ENCODE results near the gene CDKN2D. TPM values are rescaled to one million over a fixed set of nuclear protein-coding genes. Genes with fewer than 3 reads are reported as not detected.

The CDKN2D gene
- total and polyA plus RNA-seq, 10 of the 15 experiments (the other 5 are each of a cell fraction or from before 2014, with no cell fraction given) = 0.53 to 17.2 (median 6.7) TPM

- ATAC-seq = no peak
- H3K4me1 ChIP-seq (ENCODE audit: control insufficient read depth, insufficient read depth, low read length) = peaks cover 23% of the 10 kb centered on the region
- WGBS (ENCODE audit: insufficient coverage, insufficient replicate concordance, low lambda C conversion rate, missing lambda C conversion rate) = 0% methylated on average over 5 of the region's 5 CpGs
- BruUV-seq (replicated peaks) = no TSS peak
- H2AFZ ChIP-seq (ENCODE audit: control insufficient read depth, low read depth, low read length) = no peak overlapping the region
- H3K79me2 ChIP-seq (ENCODE audit: control insufficient read depth, insufficient read depth, low read length) = peaks cover 13% of the 10 kb centered on the region
- intact Hi-C loops (cut with micrococcal nuclease; ENCODE audit: unreplicated experiment) = loop anchor here (2.0 to 5.0 kb wide), 3 partner anchors 65 to 165 kb away; partner anchors contain the start of genes CDC37, ILF3 and KEAP1
- peaks cover 0 to 3% of the 10 kb centered on the region in 2 experiments; a peak in 1 of 4 replicates for H3K36me3 ChIP-seq (ENCODE audit: control insufficient read depth in 2 of 2, insufficient read depth in 2 of 2, low read length in 1 of 2)
- no peak for FAIRE-seq
- DNase-seq (ENCODE audit: low read depth, low spot score) = no peak
- H3K4me2 ChIP-seq (ENCODE audit: control insufficient read depth, insufficient read depth) = peak overlapping the region; percentile 93
- ChIA-PET RAD21 (ENCODE audit: unreplicated experiment) (interaction anchor here (0.9 to 3.3 kb wide), 8 partner anchors 14 to 150 kb away, joined by 3 to 16 read pairs (median 4); partner anchors contain the start of gene ATG4D), SMC1A (ENCODE audit: uncharacterized antibody, unreplicated experiment) (interaction anchor here (0.7 to 2.4 kb wide), 3 partner anchors 25 to 160 kb away, joined by 3 to 7 read pairs (median 3); no protein-coding TSS in a partner anchor), CTCF (interaction anchor here (0.9 to 5.2 kb wide), 12 partner anchors 13 to 149 kb away, joined by 3 to 35 read pairs (median 4); partner anchors contain the start of genes ATG4D and QTRT1), POLR2A (interaction anchor here (0.5 to 1.8 kb wide), 15 partner anchors 24 to 466 kb away, joined by 3 to 7 read pairs (median 3); partner anchors contain the start of genes ATG4D, CDC37 and PDE4A)
- peak overlapping the region; percentile 53 for H3K9ac ChIP-seq (ENCODE audit: control insufficient read depth, insufficient read depth, low read length)
- peak overlapping the region; percentile 80 for H3K4me3 ChIP-seq
- H4K20me1 ChIP-seq (ENCODE audit: control insufficient read depth, insufficient read depth) = no peaks in the 10 kb centered on the region
- TF ChIP-seq ATF7 (IDR thresholded peaks at IDR 0.05; ENCODE audit: low read depth) (peak; percentile 72), EGR1 (IDR thresholded peaks at IDR 0.05; ENCODE audit: borderline replicate concordance in 1 of 2, low read depth in 2 of 2, low read length in 2 of 2) (peak in 1 of 2 experiments; percentile 19; a peak in 1 of 3 replicates), EED (IDR thresholded peaks at IDR 0.05; ENCODE audit: low read depth) (peak; percentile 16; the same call in 1 of the 2 replicates), ETV6 (conservative IDR thresholded peaks at IDR 0.05 in 1 of 2, IDR thresholded peaks at IDR 0.05 in 1 of 2; ENCODE audit: borderline replicate concordance in 1 of 2, low read depth in 1 of 2) (0 out of 4 replicates have a peak, but pooled peaks of 1 of the 2 experiments have one; percentile 30), ZSCAN29 (IDR thresholded peaks at IDR 0.05) (no peak), CHD2 (IDR thresholded peaks at IDR 0.05; ENCODE audit: borderline replicate concordance, low read depth, low read length) (no peak), PRDM15 (CRISPR knock-in tag; IDR thresholded peaks at IDR 0.05) (no peak)
- H3K27ac ChIP-seq (ENCODE audit: control insufficient read depth, insufficient read depth) = peak overlapping the region; percentile 88
- in situ Hi-C loops (cut with MboI) = loop anchor here (5.0 kb wide), 1 partner anchor 155 kb away; no protein-coding TSS in a partner anchor
- H3K27me3 ChIP-seq (replicated peaks in 1 of 2; ENCODE audit: control insufficient read depth in 2 of 2, insufficient read depth in 2 of 2, low read length in 1 of 2) = no peaks in the 10 kb centered on the region
- no peaks in the 10 kb centered on the region for H3K9me3 ChIP-seq (replicated peaks; ENCODE audit: control insufficient read depth, insufficient read depth, low read length)
Measured at GRCh38 chr19:10567656-10568055, 1.1 kb downstream of the CDKN2D start.

All from GM12878 (cell line).